CD8-positive, alpha-beta memory T cell (primary cell): ENCODE results near the gene FLRT1. TPM values are rescaled to one million over a fixed set of nuclear protein-coding genes. Genes with fewer than 3 reads are reported as not detected.
A peak's percentile ranks its signal among the peaks of the same experiment; 100 is the strongest.

ENCODE experiments used
- CTCF ChIA-PET: fragments of 350-600 bp; sonication (Branson Sonifier 250); formaldehyde crosslinking; loops from one replicate; lab custom pipeline; 2021; ENCODE audit warnings: antibody characterized with exemption; lab: Charles Lee
- POLR2A ChIA-PET: fragments of 350-600 bp; sonication (Branson Sonifier 250); formaldehyde crosslinking; loops from one replicate; lab custom pipeline; 2021; ENCODE audit warnings: antibody characterized with exemption; lab: Charles Lee
- DNase-seq, 5 donors: peaks; one replicate each; pipeline versions ENCODE4 v3.0.0 to v3.0.0-alpha.2; 2020 to 2022; ENCODE audit warnings: mixed read lengths in 1 of 5
- H3K27ac ChIP-seq: one replicate; pipeline ENCODE4 v1.7.0; 2013; ENCODE audit warnings: low read depth, mild to moderate bottlenecking, low read length, moderate library complexity
- H3K27me3 ChIP-seq: 2 replicates; pipeline ENCODE4 v1.7.0; 2013; ENCODE audit warnings: low read length, mild to moderate bottlenecking; ENCODE audit not compliant: insufficient read depth, poor library complexity, severe bottlenecking
- H3K36me3 ChIP-seq: 2 replicates; pipeline ENCODE4 v1.7.0; 2013; ENCODE audit warnings: mild to moderate bottlenecking, low read length, moderate library complexity; ENCODE audit not compliant: insufficient read depth
- H3K4me1 ChIP-seq: 2 replicates; pipeline ENCODE4 v1.7.0; 2013; ENCODE audit warnings: mild to moderate bottlenecking, low read length, moderate library complexity; ENCODE audit not compliant: insufficient read depth
- H3K4me3 ChIP-seq: 2 replicates; pipeline ENCODE4 v1.7.0; 2013; ENCODE audit warnings: mild to moderate bottlenecking, low read length
- H3K9me3 ChIP-seq: 2 replicates; pipeline ENCODE4 v1.7.0; 2013; ENCODE audit warnings: mild to moderate bottlenecking, low read length
- H3K27ac Mint-ChIP-seq, 8 donors: one replicate each; pipeline ENCODE4 v1.8.0; 2020 to 2021; ENCODE audit warnings: mixed read lengths in 8 of 8, mild to moderate bottlenecking in 6 of 8, inconsistent platforms in 3 of 8, moderate library complexity in 3 of 8
- H3K27me3 Mint-ChIP-seq, 2 donors: one replicate each; pipeline ENCODE4 v1.8.0; 2020 to 2021; ENCODE audit warnings: mixed read lengths in 2 of 2, mild to moderate bottlenecking in 1 of 2, moderate library complexity in 1 of 2
- H3K36me3 Mint-ChIP-seq, 3 donors: one replicate each; pipeline ENCODE4 v1.8.0; 2020 to 2021; ENCODE audit warnings: mixed read lengths in 3 of 3, inconsistent platforms in 1 of 3, mild to moderate bottlenecking in 1 of 3
- H3K4me1 Mint-ChIP-seq, 3 donors: one replicate each; pipeline ENCODE4 v1.8.0; 2020 to 2021; ENCODE audit warnings: mixed read lengths in 3 of 3, inconsistent platforms in 1 of 3, mild to moderate bottlenecking in 1 of 3
- H3K4me3 Mint-ChIP-seq, 7 donors: one replicate each; pipeline ENCODE4 v1.8.0; 2020 to 2021; ENCODE audit warnings: mixed read lengths in 7 of 7, mild to moderate bottlenecking in 6 of 7, moderate library complexity in 4 of 7, inconsistent platforms in 2 of 7
- H3K9me3 Mint-ChIP-seq, 5 donors: one replicate each; pipeline ENCODE4 v1.8.0; 2020 to 2022; ENCODE audit warnings: mixed read lengths in 5 of 5, mild to moderate bottlenecking in 3 of 5, moderate library complexity in 2 of 5, inconsistent platforms in 1 of 5
- polyA plus RNA-seq: library from polyadenylated mRNA; unstranded; fragments of 300-500 nt; fragmentation: Illumina TruSeq; gene quantifications from one replicate; pipeline ENCODE4 v1.2.3, GENCODE V29; 2021
- total RNA-seq, 2 experiments: library from RNA; stranded (reverse); gene quantifications; one replicate each; pipeline ENCODE4 v1.2.3, GENCODE V29; 2021

The FLRT1 gene
- total and polyA plus RNA-seq, 3 experiments from 2014 or later, result not detected

DNA sequence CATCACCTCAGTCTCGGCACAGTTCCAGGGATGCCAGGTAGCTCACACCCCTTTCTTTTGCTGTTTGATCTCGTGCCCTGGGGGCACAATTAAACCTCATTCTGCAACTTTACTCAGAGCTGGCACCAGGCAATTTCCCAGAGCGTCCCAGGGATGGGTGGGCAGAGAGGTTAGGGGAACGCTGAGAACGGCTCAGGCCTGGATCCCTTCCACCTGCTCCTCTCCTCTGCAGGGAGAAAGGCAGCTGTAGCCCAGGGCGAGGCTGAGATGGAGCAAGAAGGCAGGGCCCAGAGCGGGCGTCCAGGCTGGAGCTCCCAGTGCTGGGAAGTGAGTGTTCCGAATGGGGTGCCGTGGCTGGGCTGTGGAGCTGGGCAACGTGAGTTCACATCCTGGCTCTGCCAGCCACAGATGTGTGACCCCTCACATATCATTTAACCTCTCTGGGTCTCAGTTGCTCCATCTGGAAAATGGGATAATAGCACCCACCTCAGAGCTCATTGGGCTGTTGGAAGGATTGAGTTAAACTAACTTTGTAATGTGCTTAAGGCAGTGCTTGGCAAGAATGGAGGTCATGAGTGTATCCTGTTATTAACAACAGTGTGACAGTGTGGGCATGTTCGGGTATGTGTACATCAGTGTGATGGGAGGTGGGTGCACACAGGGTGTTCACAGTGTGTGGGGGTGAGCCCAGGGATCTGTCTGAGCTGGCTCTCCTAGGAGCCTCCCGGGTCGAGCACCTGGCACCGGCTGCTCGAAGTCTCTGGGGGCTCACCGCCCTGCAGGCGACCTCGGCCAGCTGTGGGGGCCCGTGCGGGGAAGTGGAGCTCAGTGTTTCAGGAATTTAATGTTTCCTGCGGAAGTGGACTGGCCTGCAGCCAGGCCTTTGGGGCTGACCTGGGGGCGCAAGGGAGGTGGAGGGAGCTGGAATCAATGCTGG, 34.0 kb upstream of the FLRT1 start:
- Mint-ChIP-seq H3K27ac (peak overlapping the region in 3 of 8 donors; percentile 4 to 20 (median 16)), H3K27me3 (peaks cover 4 to 7% of the 10 kb centered on the region in 2 donors), H3K4me3 (peak overlapping the region; percentile 16 to 70 (median 24)), H3K36me3 (peaks cover 0 to 16% (median 0%) of the 10 kb centered on the region in 3 donors), H3K9me3 (no peaks in the 10 kb centered on the region), H3K4me1 (peaks cover 2 to 26% (median 4%) of the 10 kb centered on the region in 3 donors)
- DNase-seq, result no peak
- peaks cover 4% of the 10 kb centered on the region for H3K36me3 ChIP-seq
- CTCF ChIA-PET, result interaction anchor here (0.5 to 4.9 kb wide), 16 partner anchors 13 to 329 kb away, joined by 3 to 64 read pairs (median 4); partner anchors contain the start of gene CATSPERZ
- POLR2A ChIA-PET, result interaction anchor here (0.6 to 1.1 kb wide), 2 partner anchors 16 to 120 kb away, joined by 3 read pairs; partner anchors contain the start of gene OTUB1
- H3K9me3 ChIP-seq, result no peaks in the 10 kb centered on the region
- H3K4me1 ChIP-seq, result peaks cover 7% of the 10 kb centered on the region
- H3K27ac ChIP-seq, result no peak overlapping the region
- no peaks in the 10 kb centered on the region for H3K27me3 ChIP-seq
- H3K4me3 ChIP-seq, result no peak overlapping the region

DNA sequence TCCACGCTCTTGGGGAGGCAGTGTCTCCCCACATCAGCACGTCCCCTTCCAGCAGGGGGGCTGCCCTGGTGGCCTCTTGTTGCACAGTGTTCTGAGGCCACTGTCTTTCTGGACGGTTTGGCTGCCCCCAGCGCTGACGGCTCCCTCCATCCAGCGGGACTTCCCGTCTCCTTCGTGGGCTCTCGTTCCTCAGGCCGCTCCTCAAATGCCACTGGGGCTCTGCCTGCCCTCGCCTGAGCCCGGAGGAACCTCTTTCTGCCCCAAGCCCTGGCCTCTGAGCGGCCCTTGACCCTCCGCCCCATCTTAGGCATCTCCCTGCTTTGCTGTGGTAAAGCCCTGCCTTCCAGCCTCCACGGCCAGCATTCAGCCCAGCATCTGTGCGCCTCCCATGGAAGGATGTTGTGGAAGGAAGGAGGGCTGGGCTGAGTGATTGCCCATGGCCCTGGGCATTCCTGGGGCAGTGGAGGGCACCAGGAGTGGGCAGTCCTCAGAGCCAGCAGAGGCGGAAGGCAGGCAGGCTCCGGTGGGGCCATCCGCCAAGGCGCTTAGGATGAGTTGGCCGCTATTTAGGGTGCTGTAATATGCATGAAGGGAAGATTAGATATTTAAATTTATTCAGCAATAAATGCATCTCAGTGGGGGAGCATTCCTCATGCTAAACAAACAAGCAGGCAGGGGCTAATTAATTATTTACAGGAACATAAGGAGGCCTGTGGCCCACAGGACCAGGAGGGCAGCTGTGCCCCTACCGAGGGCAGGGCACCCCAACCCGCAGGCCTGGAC, 31.7 kb upstream of the FLRT1 start:
- H3K4me1 Mint-ChIP-seq, result peaks cover 9 to 25% (median 14%) of the 10 kb centered on the region in 3 donors
- H3K36me3 ChIP-seq, result no peaks in the 10 kb centered on the region
- ChIA-PET CTCF (interaction anchor here (4.9 kb wide), 1 partner anchor 146 kb away, joined by 64 read pairs; no protein-coding TSS in a partner anchor), POLR2A (no interaction called here)
- no peaks in the 10 kb centered on the region for H3K9me3 ChIP-seq
- H3K4me3 ChIP-seq, result no peak overlapping the region
- H3K27ac Mint-ChIP-seq, result no peak overlapping the region
- DNase-seq, result no peak
- H3K4me1 ChIP-seq, result peaks cover 7% of the 10 kb centered on the region
- peaks cover 5% of the 10 kb centered on the region for H3K27me3 ChIP-seq
- H3K4me3 Mint-ChIP-seq, result no peak overlapping the region
- H3K27me3 Mint-ChIP-seq, result peaks cover 18 to 27% of the 10 kb centered on the region in 2 donors
- H3K9me3 Mint-ChIP-seq, result no peaks in the 10 kb centered on the region
- H3K36me3 Mint-ChIP-seq, result no peaks in the 10 kb centered on the region
- no peak overlapping the region for H3K27ac ChIP-seq

DNA sequence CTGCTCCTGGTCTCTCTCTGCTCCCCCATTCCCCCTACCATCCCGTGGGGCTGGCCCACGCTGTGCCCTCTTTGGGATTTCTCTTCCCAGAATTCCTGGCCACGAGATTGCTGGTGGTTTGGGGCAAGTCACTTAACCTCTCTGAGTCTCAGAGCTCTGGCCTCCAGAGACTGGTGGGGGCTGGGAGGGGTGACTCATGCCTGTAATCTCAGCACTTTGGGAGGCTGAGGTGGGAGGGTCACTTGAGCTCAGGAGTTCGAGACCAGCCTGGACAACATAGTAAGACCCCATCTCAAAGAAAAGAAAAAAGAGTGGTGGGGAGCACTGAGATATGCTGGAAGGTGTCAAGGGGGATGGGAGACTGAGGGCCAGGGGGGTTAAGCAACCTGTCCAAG, 31.1 kb upstream of the FLRT1 start:
- Histone ChIP-seq H3K9me3 (no peaks in the 10 kb centered on the region), H3K36me3 (no peaks in the 10 kb centered on the region), H3K4me1 (peaks cover 7% of the 10 kb centered on the region), H3K4me3 (no peak overlapping the region), H3K27me3 (peaks cover 5% of the 10 kb centered on the region), H3K27ac (no peak overlapping the region)
- Mint-ChIP-seq H3K36me3 (no peaks in the 10 kb centered on the region), H3K9me3 (no peaks in the 10 kb centered on the region), H3K4me3 (no peak overlapping the region), H3K27me3 (peaks cover 18 to 28% of the 10 kb centered on the region in 2 donors), H3K4me1 (peaks cover 9 to 19% (median 14%) of the 10 kb centered on the region in 3 donors), H3K27ac (no peak overlapping the region)
- POLR2A ChIA-PET, result no interaction called here
- no peak for DNase-seq
- CTCF ChIA-PET, result no interaction called here

DNA sequence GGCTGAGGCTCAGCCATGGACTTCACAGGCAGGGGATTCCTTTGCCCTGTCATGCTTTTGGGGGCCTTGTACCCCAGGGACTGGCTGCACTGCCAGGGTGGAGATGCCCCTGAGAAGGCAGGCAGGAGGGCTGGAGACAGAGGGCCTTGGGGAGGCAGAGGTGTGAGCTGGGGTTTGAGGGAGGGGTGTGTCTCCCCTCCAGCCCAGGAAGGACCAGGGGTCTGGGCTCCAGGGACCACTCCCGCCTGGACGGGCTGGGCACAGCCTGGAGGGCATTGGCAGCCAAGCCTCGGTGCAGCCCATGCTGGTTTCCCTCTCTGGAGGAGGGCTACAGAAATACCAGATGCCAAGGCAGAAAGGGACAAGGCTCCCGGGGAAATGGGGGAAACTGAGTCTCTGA, 30.0 kb upstream of the FLRT1 start:
- H3K27me3 ChIP-seq, result peaks cover 5% of the 10 kb centered on the region
- no peak for DNase-seq
- POLR2A ChIA-PET, result no interaction called here
- peaks cover 0 to 7% (median 0%) of the 10 kb centered on the region in 3 donors for H3K36me3 Mint-ChIP-seq
- no peak overlapping the region for H3K27ac ChIP-seq
- no peak overlapping the region for H3K27ac Mint-ChIP-seq
- CTCF ChIA-PET, result no interaction called here
- no peaks in the 10 kb centered on the region for H3K4me1 ChIP-seq
- peaks cover 9 to 16% (median 14%) of the 10 kb centered on the region in 3 donors for H3K4me1 Mint-ChIP-seq
- H3K27me3 Mint-ChIP-seq, result peaks cover 18 to 28% of the 10 kb centered on the region in 2 donors
- no peak overlapping the region for H3K4me3 ChIP-seq
- no peak overlapping the region for H3K4me3 Mint-ChIP-seq
- H3K9me3 Mint-ChIP-seq, result no peaks in the 10 kb centered on the region
- H3K36me3 ChIP-seq, result no peaks in the 10 kb centered on the region
- no peaks in the 10 kb centered on the region for H3K9me3 ChIP-seq

DNA sequence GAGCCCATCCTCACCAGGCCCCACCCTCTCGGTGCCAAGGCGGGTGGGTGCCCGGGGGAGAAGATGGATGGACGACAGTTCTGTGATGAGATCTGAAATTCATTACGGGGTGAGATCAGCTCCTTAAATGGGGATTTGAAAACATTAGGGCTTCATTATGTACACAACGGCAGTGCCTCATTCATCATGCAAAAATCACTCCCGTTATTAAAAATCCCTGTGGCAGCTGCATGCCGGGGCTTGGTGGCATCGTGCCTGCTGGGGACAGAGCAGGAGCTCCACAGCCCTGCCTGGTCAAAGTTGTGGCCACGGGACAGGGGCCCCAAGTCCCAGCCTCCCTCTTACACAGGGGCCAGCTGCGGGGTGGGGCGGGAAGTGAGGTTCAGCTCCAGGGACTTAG, 29.3 kb upstream of the FLRT1 start:
- H3K4me1 Mint-ChIP-seq, result peaks cover 9 to 16% (median 12%) of the 10 kb centered on the region in 3 donors
- Histone ChIP-seq H3K36me3 (no peaks in the 10 kb centered on the region), H3K9me3 (no peaks in the 10 kb centered on the region), H3K4me3 (no peak overlapping the region), H3K4me1 (no peaks in the 10 kb centered on the region), H3K27ac (no peak overlapping the region), H3K27me3 (peaks cover 5% of the 10 kb centered on the region)
- H3K36me3 Mint-ChIP-seq, result peaks cover 0 to 14% (median 0%) of the 10 kb centered on the region in 3 donors
- H3K9me3 Mint-ChIP-seq, result peaks cover 0 to 3% (median 0%) of the 10 kb centered on the region in 5 donors
- ChIA-PET CTCF (interaction anchor here (1.0 kb wide), 1 partner anchor 148 kb away, joined by 3 read pairs; no protein-coding TSS in a partner anchor), POLR2A (no interaction called here)
- peaks cover 19 to 28% of the 10 kb centered on the region in 2 donors for H3K27me3 Mint-ChIP-seq
- no peak overlapping the region for H3K27ac Mint-ChIP-seq
- DNase-seq, result no peak
- peak overlapping the region in 1 of 7 donors; percentile 79 for H3K4me3 Mint-ChIP-seq

DNA sequence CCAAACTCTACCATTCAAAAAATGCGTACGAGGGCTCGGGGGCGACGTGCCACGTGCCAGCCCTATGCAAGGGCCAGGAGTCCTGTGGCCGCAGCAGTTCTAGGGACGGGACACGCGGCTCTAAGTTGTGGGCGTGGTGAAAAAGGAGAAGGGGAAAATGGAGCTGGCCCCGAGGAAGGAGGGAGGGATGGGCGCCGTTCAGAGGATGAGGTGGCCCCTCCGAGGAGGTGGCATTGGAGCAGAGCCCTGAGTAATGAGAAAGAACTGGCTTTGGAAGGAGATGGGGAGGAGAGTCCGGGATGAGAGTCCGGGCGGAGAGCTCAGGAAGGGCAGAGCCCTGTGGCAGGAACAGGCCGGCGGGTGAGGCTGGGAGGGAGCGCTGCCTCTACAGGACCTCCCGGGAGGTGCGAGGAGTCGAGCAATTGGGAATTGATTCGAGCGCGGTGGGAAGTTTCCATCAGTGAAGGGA, 28.5 kb upstream of the FLRT1 start:
- Mint-ChIP-seq H3K4me1 (peaks cover 9 to 16% (median 11%) of the 10 kb centered on the region in 3 donors), H3K36me3 (peaks cover 0 to 14% (median 0%) of the 10 kb centered on the region in 3 donors), H3K27me3 (peaks cover 21 to 28% of the 10 kb centered on the region in 2 donors), H3K4me3 (peak overlapping the region in 6 of 7 donors; percentile 45 to 77 (median 73)), H3K27ac (peak overlapping the region in 2 of 8 donors; percentile 43 to 55), H3K9me3 (peaks cover 0 to 3% (median 0%) of the 10 kb centered on the region in 5 donors)
- no peak for DNase-seq
- ChIA-PET POLR2A (no interaction called here), CTCF (no interaction called here)
- Histone ChIP-seq H3K9me3 (no peaks in the 10 kb centered on the region), H3K27me3 (peaks cover 5% of the 10 kb centered on the region), H3K4me1 (no peaks in the 10 kb centered on the region), H3K36me3 (no peaks in the 10 kb centered on the region), H3K4me3 (no peak overlapping the region), H3K27ac (no peak overlapping the region)

DNA sequence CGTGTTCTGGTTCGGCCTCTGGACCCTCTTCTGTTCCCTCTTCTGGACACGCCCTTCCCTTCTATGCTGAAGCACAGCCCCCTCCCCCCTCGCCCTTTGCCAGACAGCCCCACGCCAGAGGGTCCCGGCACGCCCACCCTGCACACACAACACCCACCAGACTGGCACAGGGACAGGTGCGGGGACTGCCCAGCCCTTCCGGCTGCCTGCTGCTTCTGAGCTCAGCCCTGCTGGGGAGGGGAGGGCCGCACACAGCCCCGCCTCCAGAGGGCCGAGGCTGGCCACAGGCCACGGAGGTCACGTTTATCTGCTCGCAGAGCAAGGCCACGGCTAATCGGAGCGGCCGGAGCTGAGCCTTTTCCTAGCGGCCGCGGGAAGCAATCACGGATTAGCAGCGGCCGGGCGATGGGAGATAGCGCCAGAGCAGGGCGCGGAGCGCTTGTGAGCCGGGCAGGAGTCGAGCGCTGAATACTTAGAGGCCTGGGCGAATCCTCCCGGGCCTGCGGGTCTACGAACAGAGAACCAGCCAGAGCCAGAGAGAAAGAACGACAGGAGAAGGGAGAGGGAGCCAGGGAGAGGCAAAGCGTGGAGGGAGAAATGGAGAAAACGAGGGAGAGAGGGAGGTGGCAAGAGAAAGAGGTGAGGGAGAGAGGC, 28.0 kb upstream of the FLRT1 start:
- no peak overlapping the region for H3K27ac Mint-ChIP-seq
- POLR2A ChIA-PET, result no interaction called here
- peak overlapping the region in 5 of 7 donors; percentile 48 to 77 (median 72) for H3K4me3 Mint-ChIP-seq
- H3K4me1 ChIP-seq, result no peaks in the 10 kb centered on the region
- no peak overlapping the region for H3K4me3 ChIP-seq
- peaks cover 21 to 28% of the 10 kb centered on the region in 2 donors for H3K27me3 Mint-ChIP-seq
- no peak overlapping the region for H3K27ac ChIP-seq
- H3K36me3 ChIP-seq, result no peaks in the 10 kb centered on the region
- H3K27me3 ChIP-seq, result peaks cover 5% of the 10 kb centered on the region
- CTCF ChIA-PET, result no interaction called here
- peaks cover 0 to 3% (median 0%) of the 10 kb centered on the region in 5 donors for H3K9me3 Mint-ChIP-seq
- H3K4me1 Mint-ChIP-seq, result peaks cover 9 to 16% (median 11%) of the 10 kb centered on the region in 3 donors
- peaks cover 0 to 14% (median 0%) of the 10 kb centered on the region in 3 donors for H3K36me3 Mint-ChIP-seq
- DNase-seq, result no peak
- no peaks in the 10 kb centered on the region for H3K9me3 ChIP-seq
